OCI-M2 (cell line): ENCODE results near the gene SERPINB6.
"Not testable (repeated sequence)": the region's sequence is repeated elsewhere in the genome, so short reads cannot be mapped to it uniquely, and the experiment has no call there.

Experiments
- DNase-seq: peaks from one replicate; lab custom pipeline; 2025; ENCODE audit not compliant: unreplicated experiment; lab: John Stamatoyannopoulos, UW

Gene SERPINB6

DNA sequence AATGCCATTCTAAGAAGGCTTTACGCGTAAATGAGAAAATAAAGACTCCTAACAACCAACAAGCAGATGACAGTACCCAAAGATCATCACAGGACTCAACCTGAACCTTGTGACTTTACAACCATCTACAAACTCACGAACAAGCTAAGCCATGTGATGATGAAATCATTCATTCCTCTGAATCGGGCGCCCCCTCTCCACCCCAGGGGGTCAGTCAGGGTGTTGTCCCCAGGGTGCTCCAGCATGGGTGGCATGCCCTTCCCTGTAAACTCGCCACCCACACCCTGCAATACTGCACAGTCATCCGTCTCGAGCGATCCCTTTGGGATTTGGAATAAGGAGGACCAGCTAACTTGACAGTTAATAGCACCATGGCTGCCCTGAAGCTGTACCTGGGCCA is 12.6 kb downstream of the SERPINB6 start:
- DNase-seq: no peak

- DNase-seq: no peak
Measured at GRCh38 chr6:2958331-2958711, 13.0 kb downstream of the SERPINB6 start.

DNA sequence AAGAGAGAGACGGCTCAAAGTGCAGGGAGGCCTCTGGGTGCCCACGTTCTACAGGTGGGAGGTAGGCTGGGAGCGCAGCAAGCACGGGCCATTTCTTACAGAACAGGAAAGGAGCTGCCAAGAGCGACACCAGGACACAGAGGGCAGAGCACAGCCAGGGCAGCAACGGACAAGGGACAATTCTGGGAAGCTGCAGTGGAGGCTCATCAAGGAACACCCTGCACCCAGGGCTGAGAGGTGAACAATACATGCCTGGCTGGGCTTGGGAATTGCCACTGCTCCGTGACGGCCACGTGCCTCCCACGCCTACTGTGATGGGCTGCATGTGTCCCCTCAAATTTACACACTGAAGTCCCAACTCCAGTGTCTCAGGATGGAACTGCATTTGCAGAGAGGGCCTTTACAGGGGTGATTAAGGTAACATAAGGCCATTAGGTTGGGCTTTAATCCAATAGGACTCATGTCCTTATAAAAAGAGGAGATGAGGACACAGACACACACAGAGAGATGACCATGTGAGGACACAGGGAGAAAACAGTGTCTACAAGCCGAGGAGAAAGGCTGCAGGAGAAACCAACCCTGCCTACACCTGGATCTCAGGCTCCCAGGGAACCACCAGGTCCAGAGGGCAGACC is 13.6 kb downstream of the SERPINB6 start:
- no peak for DNase-seq

DNA sequence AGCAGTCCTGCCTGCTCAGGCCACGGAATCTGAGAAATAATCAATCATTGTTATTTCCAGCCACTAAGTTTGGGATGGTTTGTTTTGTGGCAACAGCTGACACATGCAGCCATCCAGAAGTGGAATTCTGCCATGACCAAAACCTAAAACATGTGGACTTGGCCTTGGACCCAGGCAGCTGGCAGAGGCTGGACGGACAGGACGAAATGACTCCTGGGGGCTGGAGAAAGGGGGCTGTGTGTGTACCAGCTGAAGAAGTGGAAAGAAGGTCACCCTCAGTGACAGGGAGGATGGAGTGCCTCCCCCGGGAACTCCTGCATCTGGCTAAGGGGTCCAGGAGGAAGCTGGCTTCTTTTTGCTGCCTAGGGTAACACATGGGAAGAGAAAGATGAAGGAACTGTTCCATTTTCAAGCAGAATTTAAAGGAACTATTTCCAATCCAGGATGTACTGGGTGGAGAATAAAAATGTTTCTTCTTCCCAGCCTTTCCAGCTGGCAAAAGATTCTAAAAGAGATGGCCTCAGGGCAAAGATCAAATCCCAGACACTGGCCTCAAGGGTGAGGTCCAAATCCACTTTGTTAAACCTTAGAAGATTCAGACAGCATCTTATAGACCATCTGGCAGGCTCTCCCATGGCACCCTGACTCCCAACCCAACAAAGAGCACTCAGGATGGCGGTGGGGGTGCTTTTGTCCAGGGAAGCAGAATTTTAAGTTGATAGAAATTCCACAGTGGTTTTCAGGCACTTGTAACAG is 14.3 kb downstream of the SERPINB6 start:
- no peak for DNase-seq

DNA sequence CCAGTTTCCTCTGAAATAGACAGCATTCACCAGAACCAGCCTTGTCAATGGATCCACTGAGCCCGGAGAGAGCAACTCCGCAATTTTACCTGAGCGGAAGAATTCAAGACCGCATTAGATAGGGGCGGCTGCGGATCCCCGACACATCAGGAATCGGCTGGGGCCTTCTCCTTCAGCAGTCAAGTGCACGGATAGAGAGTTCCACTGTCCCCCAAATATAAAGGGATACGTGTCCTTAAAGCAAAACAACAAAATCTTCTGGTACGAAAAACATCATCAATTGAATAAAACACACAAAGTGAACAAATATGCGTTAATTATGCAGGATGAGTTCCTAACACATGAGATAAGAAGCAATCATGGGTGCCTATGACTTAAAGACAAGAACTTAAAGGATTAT is 18.3 kb downstream of the SERPINB6 start:
- DNase-seq: no peak

DNA sequence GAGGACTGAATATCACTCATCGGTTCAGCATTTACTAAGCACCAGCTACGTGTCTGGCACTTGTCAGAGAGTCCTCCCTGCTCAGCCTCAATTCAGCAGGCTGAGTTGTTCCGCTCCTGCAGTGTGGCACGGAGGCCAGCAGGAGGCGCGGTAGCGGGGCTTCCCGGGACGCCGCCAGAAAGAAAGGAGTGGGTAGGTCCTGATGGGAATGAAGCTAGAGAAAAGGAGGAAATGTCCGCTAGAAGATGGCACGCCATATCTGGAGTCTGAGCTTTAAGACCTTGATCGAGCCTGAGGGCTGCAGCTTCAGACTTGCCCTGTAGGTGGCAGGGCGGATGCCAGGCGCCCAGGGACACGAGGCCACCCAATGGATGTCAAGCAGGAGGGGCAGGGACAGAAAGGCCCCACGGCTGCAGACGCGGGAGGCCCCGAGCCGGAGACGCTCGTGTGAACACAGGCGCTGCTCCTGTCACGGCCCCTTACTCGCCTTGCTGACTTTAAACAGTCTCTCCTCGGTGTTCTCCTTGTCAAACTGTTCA is 18.7 kb downstream of the SERPINB6 start:
- DNase-seq: no peak

- no peak for DNase-seq
Measured at GRCh38 chr6:2951728-2952127, 19.6 kb downstream of the SERPINB6 start.

- DNase-seq: no peak
Measured at GRCh38 chr6:2950713-2951112, 20.7 kb downstream of the SERPINB6 start.

- DNase-seq: no peak
Measured at GRCh38 chr6:2949536-2950083, 21.8 kb downstream of the SERPINB6 start.

DNA sequence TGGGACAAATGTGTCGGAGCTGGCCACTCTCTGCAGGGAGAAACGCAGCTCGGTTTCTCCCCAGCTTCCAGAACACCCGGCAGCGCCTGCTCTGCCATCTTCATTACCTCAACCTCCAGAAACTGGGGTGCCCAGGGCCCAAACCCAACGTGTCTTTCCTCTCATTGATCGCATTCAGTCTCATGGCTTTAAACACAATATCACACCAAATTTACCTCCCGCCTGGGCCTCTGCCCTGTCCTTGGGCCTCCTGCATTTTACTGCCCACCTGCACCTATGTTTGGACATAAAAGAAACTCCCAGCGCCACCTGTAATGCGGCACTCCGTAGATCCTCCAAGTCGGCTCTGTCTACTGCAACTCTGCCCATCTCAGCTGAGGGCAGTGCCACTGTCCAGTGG is 22.2 kb downstream of the SERPINB6 start:
- no peak for DNase-seq

- no peak for DNase-seq
Measured at GRCh38 chr6:2948228-2949025, 22.9 kb downstream of the SERPINB6 start.

DNA sequence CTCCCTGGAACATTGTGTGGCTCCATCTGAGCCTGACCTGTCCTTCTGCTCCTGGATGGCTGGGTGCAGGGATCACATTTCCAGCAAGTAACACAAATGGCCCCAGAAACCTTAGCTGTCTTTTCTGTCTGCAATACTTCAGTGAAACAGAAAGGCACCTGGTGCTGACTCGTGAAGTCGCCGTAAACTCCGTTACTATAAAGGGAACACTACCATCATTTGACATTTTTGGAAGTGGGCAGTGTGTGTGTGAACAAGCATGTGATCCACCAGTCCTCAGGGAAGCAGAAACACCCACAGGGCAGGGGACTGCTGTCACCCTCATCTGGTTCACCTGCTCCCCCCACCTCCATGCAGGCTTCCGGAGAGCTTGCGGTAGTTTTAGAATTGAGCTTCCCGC is 23.9 kb downstream of the SERPINB6 start:
- no peak for DNase-seq

- no peak for DNase-seq
Measured at GRCh38 chr6:2945153-2945452, 26.3 kb downstream of the SERPINB6 start.

- no peak for DNase-seq
Measured at GRCh38 chr6:2944405-2945152, 26.8 kb downstream of the SERPINB6 start.

DNA sequence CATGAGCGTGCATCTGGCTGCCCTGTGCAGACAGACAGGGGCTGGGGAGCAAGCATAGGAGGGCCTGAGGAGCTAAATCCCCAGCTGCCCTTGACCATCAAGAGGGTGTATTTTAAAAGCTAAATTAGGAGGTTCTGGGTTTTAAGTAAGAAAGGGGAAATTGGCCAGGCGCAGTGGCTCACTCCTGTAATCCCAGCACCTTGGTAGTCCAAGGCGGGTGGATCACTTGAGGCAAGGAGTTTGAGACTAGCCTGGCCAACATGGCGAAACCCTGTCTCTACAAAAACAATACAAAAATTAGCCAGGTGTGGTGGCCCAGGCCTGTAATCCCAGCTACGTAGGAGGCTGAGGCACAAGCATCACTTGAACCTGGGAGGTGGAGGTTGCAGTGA is 27.8 kb downstream of the SERPINB6 start:
- no peak for DNase-seq

DNA sequence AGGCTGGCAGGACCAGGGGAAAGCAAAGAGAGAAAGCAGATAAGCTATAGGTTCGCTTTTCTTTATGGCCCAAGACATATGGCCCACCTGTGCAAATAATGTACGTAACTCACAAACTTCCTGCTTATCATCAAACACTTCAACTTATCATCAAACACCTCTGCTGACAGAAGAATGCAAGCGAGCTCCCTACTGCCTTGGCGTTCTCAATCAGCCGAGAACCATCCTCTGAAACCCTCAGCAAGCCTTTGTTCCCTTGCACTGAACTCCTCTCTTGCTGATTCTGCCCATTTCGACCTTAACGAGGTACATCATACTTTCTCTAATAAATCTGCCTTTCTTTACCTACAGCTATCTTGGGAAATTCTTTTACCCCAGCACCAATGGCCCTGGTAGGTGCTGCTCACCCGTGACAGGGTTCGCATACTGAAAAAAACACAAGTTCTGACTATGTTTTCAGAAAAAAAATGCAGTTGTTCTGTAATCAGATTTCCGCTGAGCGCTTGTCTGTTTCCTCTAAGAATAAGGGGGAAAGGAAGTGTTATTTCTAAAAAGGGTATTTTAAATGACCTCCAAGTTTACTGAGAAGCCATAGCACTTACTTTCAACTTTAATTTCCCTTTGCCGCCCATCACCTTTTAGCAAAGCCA is 28.3 kb downstream of the SERPINB6 start:
- no peak for DNase-seq

DNA sequence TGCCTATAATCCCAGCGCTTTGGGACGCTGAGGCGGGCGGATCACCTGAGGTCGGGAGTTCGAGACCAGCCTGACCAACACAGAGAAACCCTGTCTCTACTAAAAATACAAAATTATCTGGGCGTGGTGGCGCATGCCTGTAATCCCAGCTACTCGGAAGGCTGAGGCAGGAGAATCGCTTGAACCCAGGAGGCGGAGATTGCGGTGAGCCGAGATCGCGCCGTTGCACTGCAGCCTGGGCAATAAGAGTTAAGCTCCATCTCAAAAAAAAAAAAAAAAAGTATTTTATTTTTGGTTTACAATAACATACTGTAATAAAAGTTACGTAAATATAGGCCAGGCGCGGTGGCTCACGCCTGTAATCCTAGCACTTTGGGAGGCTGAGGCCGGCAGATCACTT is 29.3 kb downstream of the SERPINB6 start:
- DNase-seq: not testable (repeated sequence)

GRCh38 chr6:2940851-2941250 is 30.5 kb downstream of the SERPINB6 start:
- DNase-seq: no peak

GRCh38 chr6:2940010-2940850 is 31.1 kb downstream of the SERPINB6 start:
- DNase-seq: no peak
